Mucosa of descending colon (tissue), 3 donors: Measurements from ENCODE around the gene UGT1A6. TPM values are rescaled to one million over a fixed set of nuclear protein-coding genes. Genes with fewer than 3 reads are reported as not detected.
A peak's percentile ranks its signal among the peaks of the same experiment; 100 is the strongest.

ENCODE experiments used
- ATAC-seq: fragments of 200-7000 bp; cut with Tn5 transposase; one replicate; pipeline ENCODE4 v1.9.1; 2020; ENCODE audit warnings: mild to moderate bottlenecking, moderate library complexity
- DNase-seq, 3 donors: peaks; one replicate each; pipeline ENCODE4 v3.0.0-alpha.2; 2020
- H3K36me3 ChIP-seq: fragments of 200-600 bp; one replicate; pipeline ENCODE4 v1.8.0; 2021; ENCODE audit warnings: low read depth, mild to moderate bottlenecking
- H3K4me1 ChIP-seq: fragments of 200-600 bp; one replicate; pipeline ENCODE4 v1.8.0; 2021; ENCODE audit warnings: low read depth, mild to moderate bottlenecking
- H3K4me3 ChIP-seq: fragments of 200-600 bp; one replicate; pipeline ENCODE4 v1.8.0; 2021; ENCODE audit warnings: mild to moderate bottlenecking
- H3K9me3 ChIP-seq: fragments of 200-600 bp; one replicate; pipeline ENCODE4 v1.8.0; 2021; ENCODE audit warnings: mild to moderate bottlenecking
- CTCF ChIP-seq: fragments of 200-600 bp; IDR thresholded peaks from one replicate; pipeline ENCODE4 v1.8.0; 2022; ENCODE audit warnings: antibody characterized with exemption, mild to moderate bottlenecking
- intact Hi-C, 2 donors: fragments of 100-400 bp; cut with DNase I in 1 of 2; cut with micrococcal nuclease in 1 of 2; formaldehyde crosslinking; loops; one replicate each; pipeline versions ENCODE4 v1.11.0 to v1.11.1; 2022; cut with DNase I, micrococcal nuclease
- total RNA-seq, 3 donors: library from RNA; stranded (reverse); fragmentation: NEBNext Ultra II Directional in 2 of 3; extraction: Animal tissue kit (Norgen Biotek cat#: 25700) in 2 of 3; gene quantifications; one replicate each; pipeline versions ENCODE4 v1.2.1 to v1.2.4, GENCODE V29; 2021 to 2023
- donor health status: DM: no; HTN: no; CAD: no; lungs with moderate emphysema.
- donor health status: DM: no; HTN: no; CAD: no.
- donor health status: DM: no; HTN: yes; CAD: no.

Gene UGT1A6
- total RNA-seq, 3 donors from 2014 or later: 8.5 to 19.3 (median 8.7) TPM

GRCh38 chr2:233758141-233758540, 65.5 kb downstream of the UGT1A6 start:
- no peak for TF ChIP-seq CTCF
- ATAC-seq: peak; percentile 76
- no peak for DNase-seq
- H3K9me3 ChIP-seq: no peaks in the 10 kb centered on the region
- no peak overlapping the region for H3K4me3 ChIP-seq
- H3K36me3 ChIP-seq: no peaks in the 10 kb centered on the region
- H3K4me1 ChIP-seq: peaks cover 19% of the 10 kb centered on the region
- intact Hi-C loops: no loop called here

- intact Hi-C loops: no loop called here
These were observed 66.2 kb downstream of the UGT1A6 start for GRCh38 chr2:233758849-233759248.

GRCh38 chr2:233760043-233760442, 67.4 kb downstream of the UGT1A6 start, which contains the start of gene UGT1A1:
Gene UGT1A1, plus strand, starts transcription at chr2:233760270. Its CDS starts 18 bp downstream, at chr2:233760288.
- Histone ChIP-seq H3K4me3 (no peak within 1 kb of the TSS), H3K9me3 (no peaks in the 10 kb centered on the region), H3K36me3 (no peaks in the 10 kb centered on the region), H3K4me1 (peaks cover 25% of the 10 kb centered on the region)
- no peak for DNase-seq
- intact Hi-C loops: no loop called here
- TF ChIP-seq CTCF: no peak
- no peak for ATAC-seq

More at GRCh38 chr2:233758849-233759248, 66.2 kb downstream of the UGT1A6 start:
- H3K4me1 ChIP-seq: peaks cover 19% of the 10 kb centered on the region
- H3K4me3 ChIP-seq: no peak overlapping the region
- DNase-seq (no peak), ATAC-seq (no peak)
- H3K9me3 ChIP-seq: no peaks in the 10 kb centered on the region
- H3K36me3 ChIP-seq: no peaks in the 10 kb centered on the region
- TF ChIP-seq CTCF: no peak

GRCh38 chr2:233761040-233761769, 68.5 kb downstream of the UGT1A6 start:
- no peaks in the 10 kb centered on the region for H3K36me3 ChIP-seq
- TF ChIP-seq CTCF: no peak
- H3K9me3 ChIP-seq: no peaks in the 10 kb centered on the region
- peaks cover 25% of the 10 kb centered on the region for H3K4me1 ChIP-seq
- DNase-seq (no peak), ATAC-seq (no peak)
- no peak overlapping the region for H3K4me3 ChIP-seq
- intact Hi-C loops: no loop called here

DNA sequence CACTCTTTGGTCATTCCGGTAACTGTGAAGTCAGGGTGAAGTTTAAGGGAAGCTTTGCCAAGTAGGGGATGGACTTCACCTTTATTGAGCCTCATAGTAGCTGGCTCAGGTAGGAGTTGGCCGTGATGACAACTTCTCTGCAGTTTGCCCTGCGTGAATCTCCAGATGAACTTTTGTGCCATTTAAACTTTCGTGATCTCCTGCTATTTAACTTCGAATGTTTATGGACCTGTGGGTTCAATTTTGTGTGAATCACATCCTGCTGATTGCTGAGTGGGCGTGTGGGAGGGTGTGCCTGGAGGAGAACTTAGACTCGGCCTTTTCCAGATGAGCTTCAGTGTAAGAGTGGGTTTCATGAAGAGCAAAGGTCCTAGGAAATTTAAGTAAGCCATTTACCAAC, 71.6 kb downstream of the UGT1A6 start:
- no peaks in the 10 kb centered on the region for H3K36me3 ChIP-seq
- intact Hi-C loops: no loop called here
- ATAC-seq: peak; percentile 88
- no peaks in the 10 kb centered on the region for H3K9me3 ChIP-seq
- no peak for TF ChIP-seq CTCF
- peak in 1 of 3 donors; percentile 17 for DNase-seq
- H3K4me1 ChIP-seq: peaks cover 7% of the 10 kb centered on the region
- no peak overlapping the region for H3K4me3 ChIP-seq
